ENCODE data around the gene DLD.
"Not testable (repeated sequence)": the region's sequence is repeated elsewhere in the genome, so short reads cannot be mapped to it uniquely, and the experiment has no call there.

DLD gene

DNA sequence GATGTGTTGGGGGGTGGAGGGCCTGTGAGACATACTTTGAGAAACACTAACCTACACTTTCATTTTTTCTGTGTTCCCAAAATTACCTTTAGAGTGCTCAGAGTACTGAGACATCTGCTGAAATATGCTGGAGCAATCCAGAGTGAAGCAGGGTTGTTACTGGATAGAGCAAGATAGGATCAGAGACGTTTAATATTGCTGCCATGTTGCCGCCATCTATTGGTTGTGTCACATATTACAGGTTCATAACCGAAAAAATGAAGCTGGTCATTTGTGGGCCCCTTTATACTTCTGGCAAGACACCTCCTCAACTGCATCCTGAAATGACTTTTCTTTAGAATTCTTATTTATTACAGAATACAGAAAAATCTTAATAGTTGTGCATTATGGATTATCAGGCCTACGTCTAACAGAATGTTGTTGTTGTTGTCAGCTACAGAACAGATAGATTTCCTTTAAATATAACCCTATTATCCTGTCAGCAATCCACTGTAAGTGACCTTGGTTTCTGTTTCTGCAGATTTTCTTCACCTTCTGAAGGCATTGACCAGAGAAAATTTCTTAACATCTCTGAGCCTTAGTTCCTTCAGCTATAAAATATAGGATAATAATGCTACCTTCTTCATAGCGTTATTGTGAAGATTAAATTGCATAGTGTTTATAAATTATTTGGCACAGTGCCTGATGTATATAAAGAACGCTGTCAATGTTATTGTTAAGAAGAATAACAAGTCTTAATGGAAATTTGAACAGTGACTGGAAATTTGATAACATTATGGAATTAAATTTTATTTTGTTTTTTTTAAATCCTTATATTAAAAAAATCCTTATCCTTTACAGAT is 16.2 kb upstream of the DLD start:
- DNase-seq, result peak; percentile 64

DNA sequence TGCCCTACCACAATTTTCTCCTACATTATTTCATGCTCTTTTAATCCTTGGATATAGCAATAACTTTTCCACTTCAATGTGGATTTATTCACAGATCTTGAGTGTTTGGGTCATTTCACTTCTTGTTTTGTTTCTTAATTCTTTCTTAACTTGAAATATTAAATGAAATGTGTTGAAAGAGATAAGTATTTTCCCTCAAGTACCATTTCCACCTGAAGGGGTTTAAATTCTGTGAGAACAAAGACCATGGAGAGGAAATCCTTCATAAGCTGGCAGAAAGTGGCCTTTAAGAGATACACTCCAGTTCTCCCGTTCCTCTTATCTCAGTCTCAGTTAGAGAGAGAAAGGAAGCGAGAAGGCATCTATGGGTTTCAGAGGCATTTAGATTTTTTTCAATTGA is 14.1 kb upstream of the DLD start:
- DNase-seq, result no peak

DNA sequence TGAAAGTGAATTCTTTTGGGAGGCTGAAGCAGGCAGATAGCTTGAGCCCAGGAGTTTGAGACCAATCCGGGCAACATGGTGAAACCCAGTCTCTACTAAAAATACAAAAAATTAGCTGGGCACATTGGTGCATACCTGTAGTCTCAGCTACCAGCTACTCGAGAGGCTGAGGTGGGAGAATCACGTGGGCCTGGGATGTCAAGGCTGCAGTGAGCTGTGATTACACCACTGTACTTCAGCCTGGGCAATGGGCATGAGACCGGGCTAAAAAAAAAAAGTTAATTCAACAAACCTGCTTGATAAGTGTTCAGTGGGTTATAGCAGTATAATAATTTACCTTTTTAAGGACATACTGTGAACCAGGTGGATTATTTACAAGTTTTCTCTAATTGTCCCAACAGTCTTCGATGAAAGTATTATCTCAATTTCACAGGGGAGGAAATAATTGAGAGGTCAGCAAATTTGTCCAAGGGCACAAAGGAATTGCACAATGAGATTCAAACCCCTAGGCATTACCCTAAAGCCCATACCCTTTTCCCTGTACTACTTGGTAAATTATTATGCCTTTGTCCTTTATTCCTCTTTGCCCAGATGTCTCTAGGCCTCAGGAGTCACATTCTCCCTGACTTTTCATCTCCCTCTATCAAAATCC is 13.1 kb upstream of the DLD start:
- no peak for DNase-seq

- DNase-seq, result no peak
These were observed 12.3 kb upstream of the DLD start for GRCh38 chr7:107878636-107879035.

- DNase-seq, result peak; percentile 64
These were observed 11.5 kb upstream of the DLD start for GRCh38 chr7:107879400-107880035.

GRCh38 chr7:107882766-107883165 is 8.2 kb upstream of the DLD start:
- no peak for DNase-seq

DNA sequence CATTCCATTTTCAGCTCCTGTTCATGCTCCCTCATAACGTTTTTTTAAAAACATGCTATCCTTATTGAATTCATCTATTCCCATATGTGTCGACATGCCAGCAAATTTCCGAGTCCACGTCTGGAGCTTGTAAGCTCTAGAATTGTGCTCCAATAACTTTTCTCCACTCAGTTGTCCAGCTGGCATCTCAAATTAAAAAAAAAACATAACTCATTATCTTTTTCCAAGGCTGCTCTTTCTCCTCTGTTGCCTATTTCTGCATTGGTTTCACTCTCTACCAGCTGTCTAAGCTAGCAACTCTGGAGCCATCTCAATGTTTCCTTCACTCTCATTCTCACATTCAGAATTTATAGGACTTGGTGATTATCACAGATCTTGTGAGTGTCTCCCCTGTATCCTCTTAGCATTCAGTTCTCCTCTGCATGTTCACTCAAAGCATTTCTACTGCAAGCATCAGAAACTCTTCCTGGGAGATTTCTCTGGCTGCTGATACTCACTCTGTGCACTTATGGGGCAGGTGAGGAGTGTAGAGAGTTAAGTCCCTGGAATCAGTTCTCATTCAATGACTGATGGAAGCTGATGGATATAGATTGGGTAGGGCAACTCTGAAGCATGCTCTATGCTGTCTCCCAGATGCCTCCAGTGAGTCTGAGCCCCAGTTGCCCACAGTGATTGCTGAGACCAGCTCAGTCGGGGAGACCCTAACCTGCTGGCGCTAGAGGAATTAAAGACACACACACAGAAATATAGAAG is 6.7 kb upstream of the DLD start:
- DNase-seq, result no peak

DNA sequence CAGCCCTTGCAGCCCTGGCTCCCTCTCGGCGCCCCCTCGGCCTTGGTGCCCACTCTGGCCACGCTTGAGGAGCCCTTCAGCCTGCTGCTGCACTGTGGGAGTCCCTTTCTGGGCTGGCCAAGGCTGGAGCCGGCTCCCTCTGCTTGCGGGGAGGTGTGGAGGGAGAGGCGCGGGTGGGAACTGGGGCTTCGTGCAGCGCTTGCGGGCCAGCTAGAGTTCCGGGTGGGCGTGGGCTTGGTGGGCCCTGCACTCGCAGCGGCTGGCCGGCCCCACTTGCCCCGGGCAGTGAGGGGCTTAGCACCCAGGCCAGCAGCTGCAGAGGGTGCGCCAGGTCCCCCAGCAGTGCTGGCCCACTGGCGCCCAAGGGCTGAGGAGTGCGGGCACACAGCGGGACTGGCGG is 3.2 kb upstream of the DLD start:
- not testable (repeated sequence) for DNase-seq

DNA sequence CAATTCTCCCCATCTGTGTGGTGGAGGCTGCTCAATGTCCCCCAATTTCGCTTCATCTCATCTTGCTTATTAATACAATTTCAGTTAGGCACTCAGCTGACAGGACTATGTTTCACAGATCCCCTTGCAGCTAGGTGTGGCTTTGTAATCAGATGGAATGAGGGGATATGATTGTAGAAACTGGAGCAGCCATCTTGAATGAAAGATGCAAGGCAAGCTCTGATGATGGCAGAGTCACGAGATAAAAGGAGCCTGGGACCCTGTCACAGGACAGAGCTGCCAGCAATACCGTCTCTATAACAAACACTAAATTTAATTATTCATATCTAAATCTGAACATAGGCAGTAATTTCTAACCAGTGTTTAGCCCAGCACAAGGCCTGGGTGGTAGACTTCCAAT is 991 bp upstream of the DLD start:
- no peak for DNase-seq

DNA sequence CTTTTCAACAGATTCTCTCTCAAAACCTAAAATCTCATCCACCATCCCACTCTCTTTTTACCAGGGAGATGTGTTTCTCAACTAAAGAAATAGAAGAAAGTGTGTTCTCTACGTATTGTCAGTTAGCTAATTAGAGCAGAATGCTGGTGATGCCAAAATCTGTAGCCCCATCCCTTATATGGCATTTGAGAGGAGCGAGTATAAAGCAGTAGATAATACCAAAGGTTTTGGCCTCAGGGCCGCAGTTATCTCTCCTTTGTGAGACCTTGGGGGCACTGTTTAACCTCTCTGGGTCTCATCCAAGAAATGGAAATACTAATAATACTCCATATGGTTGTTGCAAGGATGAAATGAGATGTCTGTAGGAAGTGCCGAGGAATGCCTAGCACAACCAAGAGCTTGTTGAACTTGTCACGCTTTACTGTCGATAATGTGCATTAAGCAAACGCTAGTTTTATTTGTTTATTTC is 456 bp upstream of the DLD start:
- peak; percentile 73 for DNase-seq

DNA sequence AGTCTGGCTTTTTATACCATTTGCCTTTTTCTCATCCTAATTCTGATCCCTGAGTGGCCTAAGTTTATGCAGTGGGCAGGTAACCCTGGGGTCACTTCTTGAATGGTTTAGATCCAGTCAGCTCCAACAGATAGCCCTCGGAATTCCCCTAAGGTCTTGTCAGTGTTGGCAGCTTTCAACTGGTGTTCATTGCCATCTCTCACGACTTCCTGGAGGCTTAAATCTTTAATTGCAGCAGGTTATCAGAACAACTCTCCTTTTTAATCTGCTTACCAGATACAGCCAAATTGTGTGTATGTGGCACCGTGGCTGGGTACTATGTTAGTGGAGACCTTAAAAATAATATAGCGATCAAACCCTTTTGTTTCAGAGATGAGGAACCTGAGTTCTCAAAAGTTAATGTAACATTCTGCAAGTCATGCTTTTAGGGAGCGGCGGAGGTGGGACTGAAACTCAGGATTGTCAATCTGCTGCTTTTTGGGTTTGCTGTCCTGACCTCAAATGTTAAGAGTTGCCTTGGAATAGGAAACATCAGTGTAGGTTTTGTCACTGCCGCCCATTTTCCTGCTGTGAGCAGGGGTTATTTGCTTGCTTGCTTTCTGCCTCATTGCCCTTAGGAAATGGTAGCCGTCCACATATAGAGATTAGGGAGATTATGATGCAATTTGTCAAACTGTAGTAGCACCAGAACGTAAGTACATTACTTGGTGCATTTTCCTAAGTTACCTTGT is 818 bp downstream of the DLD start:
- no peak for DNase-seq

- not testable (repeated sequence) for DNase-seq
These were observed 1.4 kb downstream of the DLD start for GRCh38 chr7:107892367-107892741.

GRCh38 chr7:107898997-107899594 is 8.1 kb downstream of the DLD start:
- DNase-seq, result no peak

GRCh38 chr7:107900496-107901015 is 9.6 kb downstream of the DLD start:
- DNase-seq, result no peak

DNA sequence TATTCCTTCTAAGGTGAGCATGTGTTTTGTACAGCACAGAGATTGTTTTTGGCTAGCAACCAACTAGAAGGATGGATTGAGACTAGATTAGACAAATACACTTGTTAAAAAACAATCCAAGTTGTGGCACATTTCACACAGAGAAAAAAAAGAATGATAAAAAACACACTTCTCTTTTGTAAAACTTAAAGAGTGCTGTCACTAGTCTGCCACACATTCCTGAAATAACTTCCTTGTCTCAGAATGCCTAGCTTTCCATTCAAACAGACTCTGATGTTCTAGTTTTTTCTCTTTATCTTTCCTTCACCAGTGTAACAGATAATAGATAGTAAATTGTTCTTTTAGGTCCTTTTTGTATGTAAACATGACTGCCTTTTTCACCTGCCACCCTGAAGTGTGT is 11.4 kb downstream of the DLD start:
- no peak for DNase-seq

DNA sequence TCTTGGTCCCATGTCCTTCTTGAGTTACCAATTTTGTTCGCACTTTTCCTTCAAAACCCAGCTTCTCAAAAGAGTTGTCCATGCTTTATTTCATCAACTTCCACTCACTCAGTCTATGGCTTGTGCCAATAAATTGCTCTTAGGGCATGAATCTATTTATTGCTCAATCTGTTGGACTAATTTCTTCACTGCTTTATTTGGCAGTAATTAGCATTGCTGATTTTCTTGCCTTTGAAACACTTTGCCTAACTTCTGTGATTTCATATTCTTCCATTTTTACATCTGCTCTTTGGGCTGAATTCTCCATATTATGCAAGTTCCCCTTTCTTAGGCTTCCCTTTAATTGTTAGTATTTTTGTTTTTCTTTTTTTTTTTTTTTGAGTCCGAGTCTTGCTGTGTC is 16.8 kb downstream of the DLD start:
- DNase-seq, result no peak

DNA sequence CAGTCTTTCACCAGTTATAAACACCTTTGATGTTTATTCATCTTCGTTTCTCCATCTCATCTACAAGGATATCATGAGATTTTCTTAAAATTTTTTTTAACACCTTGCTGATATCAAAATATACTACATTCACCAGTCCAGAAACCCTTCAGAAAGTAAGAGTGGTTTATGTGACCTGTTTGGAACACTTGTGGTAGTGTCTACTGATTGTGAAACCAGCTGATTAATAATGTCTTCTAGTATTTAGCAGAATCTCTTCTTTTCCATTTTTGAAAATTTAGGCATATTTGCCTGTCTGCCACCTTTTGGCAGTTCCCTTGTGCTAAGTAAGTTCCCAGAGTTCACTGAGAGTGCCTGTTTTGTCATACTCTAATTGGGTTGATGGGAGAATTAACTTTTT is 18.5 kb downstream of the DLD start:
- DNase-seq, result no peak

GRCh38 chr7:107911981-107912380 is 21.0 kb downstream of the DLD start:
- no peak for DNase-seq

- DNase-seq, result no peak
These were observed 22.9 kb downstream of the DLD start for GRCh38 chr7:107913851-107914250.

GRCh38 chr7:107914831-107915230 is 23.8 kb downstream of the DLD start:
- DNase-seq, result peak; percentile 12

- no peak for DNase-seq
These were observed 24.6 kb downstream of the DLD start for GRCh38 chr7:107915541-107915940.

Measured in midbrain (tissue), 1 donor.